NCI-H146 treated with DMSO at 0.1 percent for 48 hours (cell line): ENCODE results near the gene ITK.

Source experiments
- DNase-seq: peaks from one replicate; lab custom pipeline; 2025; ENCODE audit not compliant: unreplicated experiment; lab: John Stamatoyannopoulos, UW

Gene ITK

GRCh38 chr5:157180374-157181264, at the start of gene ITK:
Gene ITK (plus strand): TSS chr5:157180840. CDS start chr5:157180978, 138 bp downstream.
- no peak for DNase-seq

GRCh38 chr5:157130925-157131324, 49.7 kb upstream of the ITK start:
- no peak for DNase-seq

GRCh38 chr5:157132281-157132612, 48.4 kb upstream of the ITK start:
- DNase-seq, result no peak

- no peak for DNase-seq
Observed at GRCh38 chr5:157137691-157138090, 42.9 kb upstream of the ITK start.

GRCh38 chr5:157142317-157143126, 38.1 kb upstream of the ITK start, which contains the start of gene MED7:
Gene MED7 (minus strand): TSS chr5:157142865. CDS start chr5:157139431, 3,434 bp downstream.
- peak; percentile 90 for DNase-seq

GRCh38 chr5:157143127-157143971, 37.3 kb upstream of the ITK start:
- no peak for DNase-seq

GRCh38 chr5:157148734-157149615, 31.7 kb upstream of the ITK start:
- DNase-seq, result peak; percentile 14

GRCh38 chr5:157150995-157151394, 29.6 kb upstream of the ITK start:
- no peak for DNase-seq

GRCh38 chr5:157155297-157155696, 25.3 kb upstream of the ITK start:
- DNase-seq, result no peak

- DNase-seq, result no peak
Observed at GRCh38 chr5:157157293-157157891, 23.2 kb upstream of the ITK start.

GRCh38 chr5:157159209-157159751, 21.4 kb upstream of the ITK start:
- no peak for DNase-seq

GRCh38 chr5:157160001-157160400, 20.6 kb upstream of the ITK start:
- no peak for DNase-seq

- no peak for DNase-seq
Observed at GRCh38 chr5:157161996-157162395, 18.6 kb upstream of the ITK start.

GRCh38 chr5:157162919-157163510, 17.6 kb upstream of the ITK start:
- no peak for DNase-seq

- no peak for DNase-seq
Observed at GRCh38 chr5:157164521-157164920, 16.1 kb upstream of the ITK start.

- no peak for DNase-seq
Observed at GRCh38 chr5:157165261-157165660, 15.4 kb upstream of the ITK start.

- DNase-seq, result no peak
Observed at GRCh38 chr5:157165668-157166067, 15.0 kb upstream of the ITK start.

- no peak for DNase-seq
Observed at GRCh38 chr5:157166214-157167213, 14.1 kb upstream of the ITK start, which contains the start of gene GARIN3. Gene GARIN3 (minus strand): TSS chr5:157166264. CDS start chr5:157166168, 96 bp downstream.
